Adipose tissue (tissue), 3 donors: Measurements from ENCODE around the gene CCDC102A. TPM values are rescaled to one million over a fixed set of nuclear protein-coding genes. Genes with fewer than 3 reads are reported as not detected.
"Not testable (repeated sequence)": the region's sequence is repeated elsewhere in the genome, so short reads cannot be mapped to it uniquely, and the experiment has no call there.

Experiments used
- H3K27ac ChIP-seq: one replicate; pipeline ENCODE4 v1.5.1; 2013; ENCODE audit warnings: low read depth, low read length
- WGBS, 3 donors: extraction: QIAGEN DNeasy Blood & Tissue Kit; methylation state at CpG; one replicate each; pipeline ENCODE4 v1.1.7; 2013; 5-methylcytosine and 5-hydroxymethylcytosine counted together
- polyA plus RNA-seq, 3 donors: library from polyadenylated mRNA; stranded (reverse); fragments of 200-250 nt; gene quantifications; one replicate each; pipeline ENCODE4 v1.2.3, GENCODE V29; 2013
- donor health status: healthy with polysubstance abuse.
- donor health status: Bipolar disorder and iron deficiency.
- donor health status: healthy.

Gene CCDC102A
- polyA plus RNA-seq, 3 donors = 1.9 to 11.5 (median 2.2) TPM

DNA sequence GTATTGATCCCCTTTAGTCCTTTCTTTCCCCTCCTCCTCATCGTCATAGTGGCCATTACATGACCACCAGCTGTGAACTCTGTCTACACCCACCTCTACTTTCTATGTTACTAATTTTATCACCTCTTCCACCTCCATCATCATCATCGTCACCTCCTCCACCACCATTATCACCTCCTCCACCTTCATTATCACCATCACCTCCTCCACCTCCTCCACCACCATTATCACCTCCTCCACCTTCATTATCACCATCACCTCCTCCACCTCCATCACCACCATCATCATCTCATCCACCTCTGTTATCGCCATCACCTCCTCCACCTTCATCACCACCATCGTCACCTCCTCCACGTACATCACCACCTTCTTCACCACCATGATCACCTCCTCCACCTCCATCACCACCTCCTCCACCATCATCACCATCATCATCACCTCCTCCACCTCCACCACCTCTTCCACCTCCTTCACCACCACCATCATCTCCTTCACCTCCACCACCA is 31.9 kb upstream of the CCDC102A start:
- no peak overlapping the region for H3K27ac ChIP-seq
- WGBS, 3 donors = 92 to 97% (median 93%) methylated on average over 5 of the region's 5 CpGs

DNA sequence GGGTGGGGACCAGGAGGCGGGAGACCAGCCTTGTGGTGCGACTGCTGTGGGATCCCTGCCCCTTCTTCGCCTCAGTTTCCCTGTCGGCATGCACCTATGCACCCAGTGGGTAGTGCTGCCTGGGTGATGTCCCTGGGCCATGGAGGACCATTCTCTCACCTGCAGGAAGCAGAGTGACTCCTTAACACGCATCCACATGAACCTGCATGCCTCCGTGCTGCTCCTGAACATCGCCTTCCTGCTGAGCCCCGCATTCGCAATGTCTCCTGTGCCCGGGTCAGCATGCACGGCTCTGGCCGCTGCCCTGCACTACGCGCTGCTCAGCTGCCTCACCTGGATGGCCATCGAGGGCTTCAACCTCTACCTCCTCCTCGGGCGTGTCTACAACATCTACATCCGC is 31.3 kb upstream of the CCDC102A start:
- 91 to 93% (median 92%) methylated on average over 18 of the region's 18 CpGs for WGBS, 3 donors
- H3K27ac ChIP-seq = no peak overlapping the region

DNA sequence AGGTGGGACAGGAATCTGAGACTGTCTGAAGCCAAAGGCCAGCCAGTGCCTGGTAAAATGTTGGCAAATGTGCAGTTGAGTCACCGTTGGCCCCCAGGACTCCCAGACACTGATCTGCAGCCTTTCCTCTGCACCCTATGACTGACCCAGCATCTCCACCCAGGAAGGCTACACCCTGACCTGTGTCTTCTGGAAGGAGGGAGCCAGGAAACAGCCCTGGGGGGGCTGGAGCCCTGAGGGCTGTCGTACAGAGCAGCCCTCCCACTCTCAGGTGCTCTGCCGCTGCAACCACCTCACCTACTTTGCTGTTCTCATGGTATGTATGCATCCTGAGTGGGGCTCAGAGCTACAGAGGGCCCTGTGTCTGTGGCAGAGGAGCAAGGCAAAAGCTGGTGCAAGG is 30.1 kb upstream of the CCDC102A start:
- WGBS, 3 donors = 57 to 83% (median 82%) methylated on average over 3 of the region's 3 CpGs
- no peak overlapping the region for H3K27ac ChIP-seq

DNA sequence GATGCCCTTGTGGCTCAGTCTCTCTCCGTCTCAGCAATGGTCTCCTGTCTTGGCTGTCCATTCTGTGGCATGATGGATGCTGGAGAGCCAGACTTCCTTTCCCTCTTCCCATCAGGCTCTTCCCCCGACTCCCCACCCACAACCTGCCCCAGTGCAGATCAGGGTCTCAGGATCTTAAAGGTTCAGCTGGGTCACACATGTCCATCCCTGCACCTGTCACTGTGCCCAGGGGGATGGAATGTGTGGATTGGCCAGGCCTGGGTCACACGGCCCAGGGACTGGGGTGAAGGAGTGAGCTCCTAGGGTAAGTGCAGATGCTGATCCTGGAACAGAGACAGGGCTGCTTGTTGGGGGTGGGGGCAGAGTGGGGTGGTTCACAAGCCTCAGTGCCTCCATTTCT is 29.1 kb upstream of the CCDC102A start:
- WGBS, 3 donors = 72 to 79% (median 75%) methylated on average over 3 of the region's 3 CpGs
- H3K27ac ChIP-seq = no peak overlapping the region

DNA sequence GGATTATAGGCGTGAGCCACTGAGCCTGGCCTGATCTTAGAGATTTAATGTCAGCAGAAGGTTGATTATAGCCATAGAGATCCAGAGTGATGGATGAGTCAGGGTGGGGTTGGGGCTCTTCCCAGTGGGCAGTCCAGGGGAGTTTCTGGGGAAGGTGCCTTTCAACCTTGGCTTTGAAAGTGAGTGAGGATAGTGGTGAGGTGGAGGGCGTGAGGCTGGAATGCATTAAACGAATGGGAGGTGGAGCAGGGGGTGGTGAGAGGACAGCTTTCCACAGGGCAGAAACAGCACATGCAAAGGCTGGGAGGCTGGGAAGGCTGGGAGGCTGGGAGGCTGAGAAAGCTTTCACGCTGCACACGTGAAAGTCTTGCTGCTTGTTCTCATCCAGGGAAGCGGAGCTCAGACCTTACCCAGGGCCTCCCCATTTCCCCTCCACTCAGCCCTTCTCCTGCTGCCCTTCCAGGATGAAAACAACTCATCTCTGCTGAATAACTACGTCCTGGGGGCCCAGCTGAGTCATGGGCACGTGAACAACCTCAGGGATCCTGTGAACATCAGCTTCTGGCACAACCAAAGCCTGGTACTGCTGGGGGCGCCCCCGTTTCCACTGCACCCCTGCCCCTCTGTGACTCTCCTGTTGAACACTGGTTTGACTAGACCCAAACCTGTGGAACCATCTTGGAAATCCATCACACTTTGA is 28.4 kb upstream of the CCDC102A start:
- no peak overlapping the region for H3K27ac ChIP-seq
- 58 to 72% (median 64%) methylated on average over 10 of the region's 10 CpGs for WGBS, 3 donors

DNA sequence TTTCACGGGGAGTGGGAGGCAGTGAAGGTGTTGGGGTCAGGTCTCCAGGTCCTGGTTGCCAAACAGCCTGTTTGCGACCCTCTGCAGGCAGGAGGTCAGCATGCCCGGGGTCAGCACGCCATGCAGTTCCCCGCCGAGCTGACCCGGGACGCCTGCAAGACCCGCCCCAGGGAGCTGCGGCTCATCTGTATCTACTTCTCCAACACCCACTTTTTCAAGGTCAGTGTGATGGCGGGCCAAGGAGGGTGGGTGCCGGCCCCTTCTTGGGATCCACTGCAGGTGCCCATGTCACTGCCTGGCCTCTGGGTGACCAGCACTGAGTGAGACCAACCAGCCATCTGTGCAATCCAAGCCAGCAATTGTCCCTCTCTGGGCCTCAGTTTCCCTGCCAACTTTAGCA is 27.4 kb upstream of the CCDC102A start:
- 70 to 85% (median 78%) methylated on average over 10 to 12 of the region's 12 CpGs for WGBS, 3 donors
- no peak overlapping the region for H3K27ac ChIP-seq

DNA sequence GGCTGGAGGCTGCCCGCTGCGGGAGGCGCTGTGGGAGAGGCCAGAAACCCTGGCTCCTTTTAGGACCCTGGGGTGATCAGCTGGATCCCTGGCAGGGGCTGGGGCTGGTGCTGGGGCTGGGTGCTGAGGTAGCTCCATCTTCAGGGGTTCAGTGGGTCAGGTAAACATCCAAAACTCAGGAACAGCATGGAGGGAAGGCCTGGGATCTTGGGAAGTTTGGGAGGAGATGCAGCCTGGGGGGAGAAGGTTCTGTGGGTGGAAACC is 27.0 kb upstream of the CCDC102A start:
- 74 to 91% (median 77%) methylated on average over 3 of the region's 3 CpGs for WGBS, 3 donors
- no peak overlapping the region for H3K27ac ChIP-seq

DNA sequence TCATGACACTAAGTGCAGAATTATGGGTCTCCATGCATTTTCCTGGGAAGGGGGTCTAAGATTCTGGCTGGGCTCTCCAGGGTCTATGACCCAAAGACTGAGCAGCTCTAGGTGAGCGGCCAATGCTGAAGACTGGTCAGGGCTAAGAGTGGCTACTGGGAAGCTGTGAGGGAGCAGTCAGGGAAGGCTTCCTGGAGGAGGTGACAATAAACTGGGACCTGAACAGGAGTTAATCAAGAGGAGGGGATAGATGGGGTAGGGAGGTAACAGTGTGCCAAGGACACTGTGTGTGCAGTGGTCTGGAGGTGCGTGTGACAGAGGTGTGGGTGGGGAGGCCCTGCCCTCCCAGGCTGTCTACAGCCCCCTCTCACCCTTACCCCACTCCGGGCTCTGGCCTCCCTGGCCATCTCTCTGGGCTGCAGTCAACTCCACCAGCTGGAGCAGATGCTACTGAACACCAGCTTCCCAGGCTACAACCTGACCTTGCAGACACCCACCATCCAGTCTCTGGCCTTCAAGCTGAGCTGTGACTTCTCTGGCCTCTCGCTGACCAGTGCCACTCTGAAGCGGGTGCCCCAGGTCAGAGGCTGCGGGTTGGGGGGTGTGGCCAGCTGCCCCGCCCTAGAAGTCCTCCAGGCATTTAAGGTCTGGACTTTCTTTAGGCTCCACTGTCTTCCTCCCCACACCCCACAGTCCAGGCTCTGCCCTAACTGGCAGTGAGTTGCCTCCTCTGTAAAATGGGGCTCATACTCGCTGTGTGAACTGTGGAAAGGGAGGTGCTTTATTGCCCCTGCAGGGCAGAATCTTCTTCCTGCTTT is 26.5 kb upstream of the CCDC102A start:
- WGBS, 3 donors = 52 to 82% (median 79%) methylated on average over 8 of the region's 8 CpGs

DNA sequence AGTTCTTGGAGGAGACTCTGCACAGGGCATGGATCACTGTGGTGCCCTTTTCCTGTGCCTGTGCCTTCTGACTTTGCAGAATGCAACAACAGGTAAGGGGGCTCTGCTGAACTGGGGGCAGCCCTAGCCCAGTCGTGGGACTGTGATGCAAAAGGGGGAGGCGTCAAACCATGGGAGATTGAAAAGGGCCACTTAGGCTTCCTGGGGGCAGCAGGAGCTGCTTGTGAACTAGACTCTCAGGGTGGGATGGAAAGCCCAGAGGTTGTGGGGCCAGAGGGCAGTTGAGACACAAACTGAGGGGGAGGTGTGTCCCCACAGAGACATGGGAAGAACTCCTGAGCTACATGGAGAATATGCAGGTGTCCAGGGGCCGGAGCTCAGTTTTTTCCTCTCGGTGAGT is 25.7 kb upstream of the CCDC102A start:
- no peak overlapping the region for H3K27ac ChIP-seq
- WGBS, 3 donors = 90 to 97% (median 93%) methylated on average over 4 of the region's 4 CpGs

More for the DNA sequence above, 26.5 kb upstream of the CCDC102A start:
- no peak overlapping the region for H3K27ac ChIP-seq

DNA sequence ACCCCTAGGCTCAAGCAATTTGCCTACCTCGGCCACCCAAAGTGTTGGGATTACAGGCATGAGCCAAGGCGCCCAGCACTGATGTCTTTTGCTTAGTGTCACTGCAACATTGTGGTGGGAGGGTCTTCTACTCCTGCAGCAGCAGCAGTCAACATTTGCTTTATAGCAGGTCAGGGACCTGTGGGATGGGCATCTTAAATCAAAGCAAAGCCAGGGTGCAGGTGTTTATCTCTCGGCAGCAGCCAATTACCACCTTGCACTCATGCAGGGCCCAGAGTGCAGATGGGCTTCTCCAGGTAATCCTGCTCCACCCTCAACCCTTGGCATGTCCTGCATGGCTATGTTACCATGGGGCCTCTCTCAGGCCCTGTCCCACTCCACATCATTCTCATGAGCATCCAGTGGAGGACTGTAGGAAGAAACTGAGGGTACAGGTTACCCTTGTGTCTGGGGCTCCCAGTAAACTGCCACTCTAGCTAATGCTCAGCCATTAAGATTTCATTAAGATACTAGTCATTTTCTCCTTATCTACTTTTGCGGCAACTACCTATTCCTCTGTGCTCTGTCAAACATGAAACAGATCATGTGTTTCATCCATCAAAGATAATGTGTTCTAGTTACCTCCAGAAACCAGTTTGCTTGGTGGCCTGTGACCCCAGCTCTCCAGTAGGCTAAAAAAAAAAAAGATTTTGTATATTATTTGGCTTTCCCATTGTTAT is 22.9 kb upstream of the CCDC102A start:
- 58 to 85% (median 83%) methylated on average over 4 of the region's 4 CpGs for WGBS, 3 donors
- no peak overlapping the region for H3K27ac ChIP-seq

DNA sequence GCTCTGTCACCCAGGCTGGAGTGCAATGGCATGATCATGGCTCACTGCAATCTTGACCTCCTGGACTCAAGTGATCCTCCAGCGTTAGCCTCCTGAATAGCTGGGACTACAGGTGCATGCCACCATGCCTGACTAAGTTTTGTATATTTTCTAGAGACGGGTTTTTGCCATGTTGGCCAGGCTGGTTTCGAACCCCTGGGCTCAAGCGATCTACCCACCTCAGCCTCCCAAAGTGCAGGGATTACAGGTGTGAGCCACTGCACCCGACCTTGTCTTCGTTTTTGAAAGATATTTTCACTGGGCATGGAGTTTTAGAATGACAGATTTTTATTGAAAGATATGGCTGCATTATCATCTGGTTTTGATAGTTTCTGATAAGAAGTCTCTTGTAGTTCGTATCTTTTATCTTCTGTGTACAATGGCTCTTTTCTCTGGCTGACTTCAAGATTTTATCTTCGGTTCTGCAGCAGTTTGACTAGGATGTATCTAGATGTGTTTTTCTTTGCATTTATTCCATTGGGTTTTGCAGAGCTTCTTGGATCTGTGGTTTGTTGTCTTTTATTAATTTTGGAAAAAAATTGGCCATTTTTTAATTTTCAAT is 20.7 kb upstream of the CCDC102A start:
- WGBS, 3 donors = 69 to 83% (median 82%) methylated on average over 8 of the region's 8 CpGs

DNA sequence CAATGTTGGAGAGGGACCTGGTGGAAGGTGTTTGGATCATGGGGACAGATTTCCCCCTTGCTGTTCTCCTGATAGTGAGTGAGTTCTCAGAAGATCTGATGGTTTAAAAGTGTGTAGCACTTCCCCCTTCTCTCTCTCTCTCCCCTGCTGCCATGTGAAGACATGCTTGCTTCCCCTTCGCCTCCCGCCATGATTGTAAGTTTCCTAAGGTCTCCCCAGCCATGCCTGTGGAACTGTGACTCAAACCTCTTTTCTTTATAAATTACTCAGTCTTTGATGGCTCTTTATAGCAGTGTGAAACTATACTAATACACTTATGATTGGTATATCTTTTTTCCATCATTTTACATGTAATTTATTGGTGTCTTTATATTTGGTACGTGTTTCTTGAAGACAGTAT is 19.5 kb upstream of the CCDC102A start:
- H3K27ac ChIP-seq = no peak overlapping the region
- WGBS, 3 donors = 85 to 93% (median 88%) methylated on average over 3 of the region's 3 CpGs

More for the DNA sequence above, 20.7 kb upstream of the CCDC102A start:
- H3K27ac ChIP-seq = no peak overlapping the region

DNA sequence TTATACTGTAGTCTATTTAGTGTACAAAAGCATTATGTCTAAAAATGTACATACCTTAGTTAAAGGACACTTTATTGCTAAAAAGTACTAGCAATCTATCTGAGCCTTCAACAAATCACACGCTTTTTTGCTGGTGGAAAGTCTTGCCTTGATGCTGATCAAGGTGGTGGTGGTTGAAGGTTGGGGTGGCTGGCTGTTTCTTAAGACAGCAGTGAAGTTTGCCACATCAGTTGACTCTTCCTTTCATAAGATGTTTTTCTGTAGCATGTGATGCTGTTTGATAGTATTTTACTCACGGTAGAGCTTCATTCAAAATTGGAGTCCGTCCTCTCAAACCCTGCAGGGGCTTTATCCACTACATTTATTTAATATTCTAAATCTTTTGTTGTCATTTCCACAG is 14.7 kb upstream of the CCDC102A start:
- no peak overlapping the region for H3K27ac ChIP-seq
- 88 to 95% (median 95%) methylated on average over 3 of the region's 3 CpGs for WGBS, 3 donors

DNA sequence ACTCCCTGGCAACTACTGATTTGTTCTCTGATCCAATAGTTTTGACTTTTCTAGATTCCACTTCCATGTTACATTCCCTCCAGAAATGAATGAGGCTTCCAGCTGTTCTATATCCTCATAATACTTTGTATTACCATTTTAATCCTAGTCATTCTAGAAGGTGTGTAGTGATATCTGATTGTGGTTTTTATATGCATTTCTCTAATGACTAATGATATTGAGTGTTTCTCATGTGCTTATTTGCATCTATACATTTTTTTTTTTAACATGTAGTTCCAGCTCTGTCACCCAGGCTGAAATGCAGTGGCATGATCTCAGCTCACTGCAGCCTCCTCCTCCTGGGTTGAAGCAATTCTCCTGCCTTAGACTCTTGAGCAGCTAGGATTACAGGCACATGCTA is 13.4 kb upstream of the CCDC102A start:
- no peak overlapping the region for H3K27ac ChIP-seq

DNA sequence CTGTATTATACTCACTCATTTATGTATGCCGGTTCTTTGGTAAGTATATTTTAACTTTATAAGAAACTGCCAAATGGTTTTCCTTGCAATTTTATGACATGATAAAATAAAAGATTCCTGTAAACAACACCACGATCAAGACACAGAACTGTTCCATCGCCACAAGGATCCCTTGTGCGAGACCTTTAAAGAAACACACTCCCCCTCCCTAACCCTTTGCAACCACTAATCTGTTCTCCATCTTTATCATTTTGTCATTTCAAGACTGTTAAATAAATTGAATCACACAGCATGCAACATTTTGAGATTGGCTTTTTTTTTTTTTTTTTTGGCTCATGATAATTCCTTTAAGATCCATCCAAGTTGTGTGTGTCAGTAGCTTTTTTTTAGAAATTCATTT is 12.0 kb upstream of the CCDC102A start:
- 73 to 80% (median 74%) methylated on average over 4 of the region's 4 CpGs for WGBS, 3 donors
- H3K27ac ChIP-seq = no peak overlapping the region

DNA sequence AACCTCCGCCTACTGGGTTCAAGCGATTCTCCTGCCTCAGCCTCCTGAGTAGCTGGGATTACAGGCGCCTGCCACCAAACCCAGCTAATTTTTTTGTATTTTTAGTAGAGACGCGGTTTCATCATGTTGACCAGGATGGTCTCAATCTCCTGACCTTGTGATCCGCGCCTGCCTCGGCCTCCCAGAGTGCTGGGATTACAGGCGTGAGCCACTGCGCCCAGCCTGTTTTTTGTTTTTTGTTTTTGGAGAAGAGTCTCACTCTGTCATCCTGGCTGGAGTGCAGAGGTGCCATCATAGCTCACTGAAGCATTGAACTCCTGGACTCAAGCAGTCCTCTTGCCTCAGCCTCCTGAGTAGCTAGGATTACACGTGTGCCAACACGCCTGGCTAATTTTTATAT is 11.2 kb upstream of the CCDC102A start:
- 90 to 95% (median 95%) methylated on average over 12 of the region's 12 CpGs for WGBS, 3 donors
- not testable (repeated sequence) for H3K27ac ChIP-seq

DNA sequence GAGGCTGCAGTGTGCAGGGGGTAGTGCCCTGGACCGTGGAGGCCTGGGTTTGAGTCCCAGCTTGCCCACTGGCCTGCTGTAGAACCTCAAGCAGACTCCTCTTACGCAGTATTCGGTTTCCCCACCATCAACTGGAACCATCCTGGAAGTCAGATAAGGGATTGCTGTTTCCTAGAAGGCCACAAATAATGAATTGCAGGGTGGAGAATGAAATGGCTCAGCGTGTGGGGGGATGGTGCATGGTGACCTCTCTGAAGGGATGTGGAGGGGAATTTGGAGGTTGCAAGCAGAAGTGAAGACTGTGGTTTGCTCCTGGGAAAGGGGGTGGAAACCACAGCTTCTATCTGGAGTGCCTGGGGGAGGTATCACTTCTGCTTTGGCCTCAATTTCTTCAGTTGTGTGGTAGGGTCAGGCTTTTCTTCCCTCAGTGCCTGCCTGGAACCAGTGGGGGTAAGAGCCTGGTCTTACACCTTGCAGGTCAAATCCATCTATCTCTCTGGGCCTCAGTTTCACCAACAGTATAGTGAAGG is 7.8 kb upstream of the CCDC102A start:
- H3K27ac ChIP-seq = no peak overlapping the region
- WGBS, 3 donors = 48 to 81% (median 62%) methylated on average over 4 of the region's 4 CpGs

DNA sequence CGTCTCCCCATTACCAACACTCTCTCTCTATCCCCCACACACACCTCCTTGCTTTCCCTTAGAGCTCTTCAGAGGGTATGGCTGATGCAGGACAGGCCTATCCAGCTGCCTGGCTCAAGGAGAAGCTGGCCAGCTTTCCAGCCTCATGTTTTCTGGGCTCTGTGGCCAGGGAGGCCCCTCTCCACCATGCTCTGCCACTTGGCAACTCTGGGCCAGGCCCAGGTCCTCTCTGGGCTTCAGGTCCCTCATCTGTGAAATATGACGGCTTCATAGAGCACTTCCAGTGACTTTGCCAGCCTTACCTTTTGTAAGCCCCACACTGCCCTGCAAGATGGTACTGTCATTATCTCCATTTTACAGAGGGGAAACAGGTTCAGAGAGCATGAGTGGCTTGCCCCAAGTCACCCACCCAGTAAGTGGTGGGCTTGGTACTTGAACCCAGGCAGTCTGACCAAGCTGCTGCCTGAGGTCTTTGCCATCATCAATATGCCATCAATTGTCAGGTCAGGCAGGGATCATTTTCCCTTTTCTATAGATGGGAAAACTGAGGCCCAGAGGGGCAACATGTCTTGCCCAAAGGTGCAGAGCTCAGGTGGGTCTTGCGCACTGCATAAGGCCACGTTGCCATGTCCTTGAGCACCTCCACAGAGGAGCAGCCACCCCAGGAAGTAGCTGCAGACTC is 5.5 kb upstream of the CCDC102A start:
- 66 to 77% (median 76%) methylated on average over 4 of the region's 4 CpGs for WGBS, 3 donors
- H3K27ac ChIP-seq = no peak overlapping the region
